Endothelial cell of umbilical vein (primary cell): ENCODE results near the gene NCSTN.

Experiments used
- FOS ChIP-seq: IDR thresholded peaks from 2 replicates; pipeline ENCODE4 v1.6.1; 2011; ENCODE audit warnings: mild to moderate bottlenecking, low read length, moderate library complexity, borderline replicate concordance; ENCODE audit not compliant: insufficient read depth
- GATA2 ChIP-seq: IDR thresholded peaks from 2 replicates; pipeline ENCODE4 v1.7.0; 2011; ENCODE audit warnings: low read depth, mild to moderate bottlenecking, moderate library complexity, mixed read lengths, low read length; ENCODE audit not compliant: insufficient read length, insufficient read depth
- MYC ChIP-seq: IDR thresholded peaks from one replicate; pipeline ENCODE4 v1.6.1; 2011; ENCODE audit warnings: mild to moderate bottlenecking, low read depth, low read length
- POLR2A ChIP-seq: IDR thresholded peaks from 2 replicates; pipeline ENCODE4 v1.6.1; 2012; ENCODE audit warnings: low read depth, mild to moderate bottlenecking, control low read depth, low read length
- POLR2AphosphoS5 ChIP-seq: IDR thresholded peaks from 2 replicates; pipeline ENCODE4 v1.6.1; 2012; ENCODE audit warnings: low read depth, mild to moderate bottlenecking, control low read depth, low read length, moderate library complexity; ENCODE audit not compliant: insufficient read depth
- TF ChIP-seq, protein P1 (sequence below), 2 donors: IDR thresholded peaks; 1 replicate in 1 of 2; 2 replicates in 1 of 2; pipeline ENCODE4 v1.5.1; 2011; ENCODE audit warnings: low read length in 2 of 2, mild to moderate bottlenecking in 2 of 2, moderate library complexity in 2 of 2, control low read depth in 1 of 2, inconsistent platforms in 1 of 2, low read depth in 1 of 2; ENCODE audit not compliant: insufficient read depth in 1 of 2; ENCODE audit errors: extremely low read depth in 1 of 2

GRCh38 chr1:160367516-160367900, 24.3 kb downstream of the NCSTN start:
- TF ChIP-seq POLR2A (no peak), GATA2 (no peak), FOS (no peak), MYC (no peak), POLR2AphosphoS5 (no peak)
- TF ChIP-seq, protein P1, sequence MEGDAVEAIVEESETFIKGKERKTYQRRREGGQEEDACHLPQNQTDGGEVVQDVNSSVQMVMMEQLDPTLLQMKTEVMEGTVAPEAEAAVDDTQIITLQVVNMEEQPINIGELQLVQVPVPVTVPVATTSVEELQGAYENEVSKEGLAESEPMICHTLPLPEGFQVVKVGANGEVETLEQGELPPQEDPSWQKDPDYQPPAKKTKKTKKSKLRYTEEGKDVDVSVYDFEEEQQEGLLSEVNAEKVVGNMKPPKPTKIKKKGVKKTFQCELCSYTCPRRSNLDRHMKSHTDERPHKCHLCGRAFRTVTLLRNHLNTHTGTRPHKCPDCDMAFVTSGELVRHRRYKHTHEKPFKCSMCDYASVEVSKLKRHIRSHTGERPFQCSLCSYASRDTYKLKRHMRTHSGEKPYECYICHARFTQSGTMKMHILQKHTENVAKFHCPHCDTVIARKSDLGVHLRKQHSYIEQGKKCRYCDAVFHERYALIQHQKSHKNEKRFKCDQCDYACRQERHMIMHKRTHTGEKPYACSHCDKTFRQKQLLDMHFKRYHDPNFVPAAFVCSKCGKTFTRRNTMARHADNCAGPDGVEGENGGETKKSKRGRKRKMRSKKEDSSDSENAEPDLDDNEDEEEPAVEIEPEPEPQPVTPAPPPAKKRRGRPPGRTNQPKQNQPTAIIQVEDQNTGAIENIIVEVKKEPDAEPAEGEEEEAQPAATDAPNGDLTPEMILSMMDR (IDR thresholded peaks at IDR 0.05; ENCODE audit: extremely low read depth in 1 of 2, insufficient read depth in 1 of 2, low read depth in 1 of 2, low read length in 2 of 2) = no peak
